GM12878 (cell line): ENCODE results near the gene TRAPPC12.

Source experiments
- MLLT1 ChIP-seq: fragments of 450-650 bp; IDR thresholded peaks from 2 replicates; pipeline ENCODE4 v1.6.1; 2016; ENCODE audit warnings: mild to moderate bottlenecking
- NFYB ChIP-seq: IDR thresholded peaks from 2 replicates; pipeline ENCODE4 v1.6.1; 2011; ENCODE audit warnings: low read depth, mild to moderate bottlenecking, low read length, improper control_type of control experiment, moderate library complexity; ENCODE audit not compliant: insufficient read depth
- SIN3A ChIP-seq: IDR thresholded peaks from 2 replicates; pipeline ENCODE4 v1.6.1; 2012; ENCODE audit warnings: low read depth, low read length, improper control_type of control experiment
- SIX5 ChIP-seq: IDR thresholded peaks from 2 replicates; pipeline ENCODE4 v1.6.1; 2011; ENCODE audit warnings: mild to moderate bottlenecking, low read depth, low read length, moderate library complexity; ENCODE audit not compliant: severe bottlenecking
- SRF ChIP-seq, 2 experiments: IDR thresholded peaks; 2 replicates each; pipeline ENCODE4 v1.6.1; 2011; ENCODE audit warnings: low read depth in 2 of 2, low read length in 2 of 2, mild to moderate bottlenecking in 1 of 2, moderate library complexity in 1 of 2
- WRNIP1 ChIP-seq: IDR thresholded peaks from 2 replicates; pipeline ENCODE4 v1.6.1; 2011; ENCODE audit warnings: low read depth, low read length, improper control_type of control experiment, borderline replicate concordance
- ZBTB40 ChIP-seq: fragments of 450-650 bp; IDR thresholded peaks from 2 replicates; pipeline ENCODE4 v1.6.1; 2016; ENCODE audit warnings: mild to moderate bottlenecking, moderate library complexity, borderline replicate concordance
- TF ChIP-seq, protein P1 (sequence below), 3 experiments: IDR thresholded peaks in 2 of 3; conservative IDR thresholded peaks in 1 of 3; 2 replicates each; pipeline ENCODE4 v1.5.1; 2011; ENCODE audit warnings: low read depth in 3 of 3, low read length in 3 of 3, mild to moderate bottlenecking in 3 of 3, control low read depth in 2 of 3, moderate library complexity in 2 of 3, inconsistent platforms in 1 of 3, mixed read lengths in 1 of 3; ENCODE audit not compliant: control insufficient read depth in 2 of 3, insufficient read depth in 1 of 3; ENCODE audit errors: extremely low read depth in 1 of 3

- TF ChIP-seq, protein P1, sequence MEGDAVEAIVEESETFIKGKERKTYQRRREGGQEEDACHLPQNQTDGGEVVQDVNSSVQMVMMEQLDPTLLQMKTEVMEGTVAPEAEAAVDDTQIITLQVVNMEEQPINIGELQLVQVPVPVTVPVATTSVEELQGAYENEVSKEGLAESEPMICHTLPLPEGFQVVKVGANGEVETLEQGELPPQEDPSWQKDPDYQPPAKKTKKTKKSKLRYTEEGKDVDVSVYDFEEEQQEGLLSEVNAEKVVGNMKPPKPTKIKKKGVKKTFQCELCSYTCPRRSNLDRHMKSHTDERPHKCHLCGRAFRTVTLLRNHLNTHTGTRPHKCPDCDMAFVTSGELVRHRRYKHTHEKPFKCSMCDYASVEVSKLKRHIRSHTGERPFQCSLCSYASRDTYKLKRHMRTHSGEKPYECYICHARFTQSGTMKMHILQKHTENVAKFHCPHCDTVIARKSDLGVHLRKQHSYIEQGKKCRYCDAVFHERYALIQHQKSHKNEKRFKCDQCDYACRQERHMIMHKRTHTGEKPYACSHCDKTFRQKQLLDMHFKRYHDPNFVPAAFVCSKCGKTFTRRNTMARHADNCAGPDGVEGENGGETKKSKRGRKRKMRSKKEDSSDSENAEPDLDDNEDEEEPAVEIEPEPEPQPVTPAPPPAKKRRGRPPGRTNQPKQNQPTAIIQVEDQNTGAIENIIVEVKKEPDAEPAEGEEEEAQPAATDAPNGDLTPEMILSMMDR (IDR thresholded peaks at IDR 0.05 in 2 of 3, conservative IDR thresholded peaks at IDR 0.05 in 1 of 3; ENCODE audit: control insufficient read depth in 2 of 3, extremely low read depth in 1 of 3, insufficient read depth in 1 of 3, low read depth in 3 of 3, low read length in 3 of 3), result no peak
- TF ChIP-seq WRNIP1 (no peak), SIN3A (no peak), MLLT1 (no peak), SIX5 (no peak), ZBTB40 (no peak), SRF (IDR thresholded peaks at IDR 0.05; ENCODE audit: low read depth in 2 of 2, low read length in 2 of 2) (no peak), NFYB (no peak)
Measured at GRCh38 chr2:3453190-3453999, 73.9 kb downstream of the TRAPPC12 start.
